ENCODE measurements around the gene TNFRSF14. TPM values are rescaled to one million over a fixed set of nuclear protein-coding genes. Genes with fewer than 3 reads are reported as not detected.

The TNFRSF14 gene
- total RNA-seq, 2 experiments from 2014 or later: 15.7 to 18.5 TPM

DNA sequence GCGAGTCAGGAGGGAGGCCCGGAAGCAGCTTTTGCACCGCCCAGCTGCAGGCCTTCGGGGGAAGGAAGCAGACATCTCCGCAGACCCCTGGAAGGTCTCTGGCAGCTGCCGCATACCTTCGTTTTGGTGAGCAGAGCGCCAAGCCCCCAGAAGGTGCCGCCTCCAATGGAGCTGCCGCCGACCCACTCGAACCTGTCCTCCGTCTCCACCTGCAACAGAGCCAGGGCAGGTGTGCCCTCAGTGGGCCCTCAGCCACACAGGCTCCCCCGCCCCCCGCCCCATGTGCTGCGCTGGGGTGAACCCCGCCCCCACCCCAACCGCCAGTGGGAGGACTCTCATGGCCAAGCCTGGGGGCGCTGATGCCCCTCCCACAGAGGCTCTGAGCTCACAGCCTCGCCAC lies 36.0 kb upstream of the TNFRSF14 start:
- H3K27ac ChIP-seq (ENCODE audit: low read depth, low read length, poor library complexity, severe bottlenecking): no peak overlapping the region
- CTCF ChIA-PET (ENCODE audit: unreplicated experiment): no interaction called here
- peaks cover 57% of the 10 kb centered on the region for H3K36me3 ChIP-seq (ENCODE audit: insufficient read depth, low read length)
- intact Hi-C loops (cut with micrococcal nuclease; ENCODE audit: unreplicated experiment): no loop called here
- POLR2A ChIA-PET: no interaction called here
- TF ChIP-seq EZH2phosphoT487 (IDR thresholded peaks at IDR 0.05; ENCODE audit: borderline replicate concordance, low read depth, low read length): no peak
- TF ChIP-seq, protein P1, sequence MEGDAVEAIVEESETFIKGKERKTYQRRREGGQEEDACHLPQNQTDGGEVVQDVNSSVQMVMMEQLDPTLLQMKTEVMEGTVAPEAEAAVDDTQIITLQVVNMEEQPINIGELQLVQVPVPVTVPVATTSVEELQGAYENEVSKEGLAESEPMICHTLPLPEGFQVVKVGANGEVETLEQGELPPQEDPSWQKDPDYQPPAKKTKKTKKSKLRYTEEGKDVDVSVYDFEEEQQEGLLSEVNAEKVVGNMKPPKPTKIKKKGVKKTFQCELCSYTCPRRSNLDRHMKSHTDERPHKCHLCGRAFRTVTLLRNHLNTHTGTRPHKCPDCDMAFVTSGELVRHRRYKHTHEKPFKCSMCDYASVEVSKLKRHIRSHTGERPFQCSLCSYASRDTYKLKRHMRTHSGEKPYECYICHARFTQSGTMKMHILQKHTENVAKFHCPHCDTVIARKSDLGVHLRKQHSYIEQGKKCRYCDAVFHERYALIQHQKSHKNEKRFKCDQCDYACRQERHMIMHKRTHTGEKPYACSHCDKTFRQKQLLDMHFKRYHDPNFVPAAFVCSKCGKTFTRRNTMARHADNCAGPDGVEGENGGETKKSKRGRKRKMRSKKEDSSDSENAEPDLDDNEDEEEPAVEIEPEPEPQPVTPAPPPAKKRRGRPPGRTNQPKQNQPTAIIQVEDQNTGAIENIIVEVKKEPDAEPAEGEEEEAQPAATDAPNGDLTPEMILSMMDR (conservative IDR thresholded peaks at IDR 0.05; ENCODE audit: low read length): no peak
- H3K79me2 ChIP-seq (ENCODE audit: insufficient read depth, low read depth, low read length): peaks cover 32% of the 10 kb centered on the region
- H3K9me2 ChIP-seq (ENCODE audit: insufficient read depth, low read length): no peaks in the 10 kb centered on the region
- no peak overlapping the region for H2AFZ ChIP-seq (ENCODE audit: low read length)
- no TSS peak for BruUV-seq (replicated peaks)
- H4K20me1 ChIP-seq (ENCODE audit: insufficient read depth, low read length): peaks cover 8% of the 10 kb centered on the region
- DNase-seq (ENCODE audit: low spot score): no peak
- H3K4me3 ChIP-seq (ENCODE audit: low read depth, low read length, poor library complexity, severe bottlenecking): no peak overlapping the region
- no peaks in the 10 kb centered on the region for H3K9me3 ChIP-seq (ENCODE audit: low read length)
- no peak overlapping the region for H3K4me2 ChIP-seq (ENCODE audit: low read length)
- H3K4me1 ChIP-seq (ENCODE audit: insufficient read depth, low read length, poor library complexity, severe bottlenecking): peaks cover 19% of the 10 kb centered on the region

DNA sequence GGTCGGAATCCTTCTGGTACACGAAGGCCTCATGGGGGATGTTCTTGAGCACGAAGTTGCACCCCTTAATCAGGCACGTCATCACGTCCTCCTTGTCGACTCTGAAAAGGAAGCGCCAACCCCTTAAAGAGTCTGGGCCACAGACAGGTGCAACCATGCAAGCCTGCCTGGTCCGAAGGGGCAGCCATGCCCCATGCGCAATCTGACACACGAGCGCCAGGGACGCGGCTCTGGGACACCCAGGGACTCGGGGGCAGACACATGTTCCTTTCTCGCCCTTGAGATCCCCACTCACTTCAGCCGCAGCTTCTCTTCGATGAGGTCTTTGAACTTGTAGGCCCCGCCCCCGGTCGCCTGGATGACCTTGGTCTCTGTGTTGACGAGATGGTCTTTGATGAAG lies 35.4 kb upstream of the TNFRSF14 start:
- Histone ChIP-seq H4K20me1 (ENCODE audit: insufficient read depth, low read length) (peaks cover 13% of the 10 kb centered on the region), H3K4me1 (ENCODE audit: insufficient read depth, low read length, poor library complexity, severe bottlenecking) (peaks cover 20% of the 10 kb centered on the region), H3K4me3 (ENCODE audit: low read depth, low read length, poor library complexity, severe bottlenecking) (no peak overlapping the region), H3K4me2 (ENCODE audit: low read length) (no peak overlapping the region), H3K9me2 (ENCODE audit: insufficient read depth, low read length) (no peaks in the 10 kb centered on the region), H3K9me3 (ENCODE audit: low read length) (no peaks in the 10 kb centered on the region), H3K36me3 (ENCODE audit: insufficient read depth, low read length) (peaks cover 54% of the 10 kb centered on the region), H3K79me2 (ENCODE audit: insufficient read depth, low read depth, low read length) (peaks cover 38% of the 10 kb centered on the region), H3K27ac (ENCODE audit: low read depth, low read length, poor library complexity, severe bottlenecking) (no peak overlapping the region), H2AFZ (ENCODE audit: low read length) (no peak overlapping the region)
- no peak for TF ChIP-seq EZH2phosphoT487 (IDR thresholded peaks at IDR 0.05; ENCODE audit: borderline replicate concordance, low read depth, low read length)
- TF ChIP-seq, protein P1 (conservative IDR thresholded peaks at IDR 0.05; ENCODE audit: low read length): no peak
- BruUV-seq (replicated peaks): no TSS peak
- ChIA-PET POLR2A (no interaction called here), CTCF (ENCODE audit: unreplicated experiment) (no interaction called here)
- no peak for DNase-seq (ENCODE audit: low spot score)
- intact Hi-C loops (cut with micrococcal nuclease; ENCODE audit: unreplicated experiment): no loop called here

DNA sequence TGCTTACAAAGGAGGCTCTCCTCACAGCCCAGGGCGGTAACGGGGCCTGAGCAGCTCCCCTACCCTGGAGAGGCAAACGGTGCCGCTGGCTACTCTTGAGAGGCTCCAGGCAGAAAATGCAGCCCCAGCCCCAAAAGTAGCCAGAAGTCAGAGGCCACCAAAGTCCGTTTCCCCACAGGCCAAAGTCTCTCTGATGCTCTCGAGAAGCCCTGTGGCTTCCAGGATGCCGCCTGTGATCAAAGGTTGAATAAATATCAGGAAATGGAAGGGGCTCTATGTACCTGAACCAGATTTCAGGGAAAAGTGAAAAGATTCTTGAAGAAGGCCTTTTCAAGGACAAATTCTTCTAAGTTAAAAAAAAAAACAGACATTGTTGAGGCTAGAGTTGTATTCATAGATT lies 33.9 kb upstream of the TNFRSF14 start:
- no peak overlapping the region for H2AFZ ChIP-seq (ENCODE audit: low read length)
- CTCF ChIA-PET (ENCODE audit: unreplicated experiment): no interaction called here
- no peak for DNase-seq (ENCODE audit: low spot score)
- no TSS peak for BruUV-seq (replicated peaks)
- H3K4me3 ChIP-seq (ENCODE audit: low read depth, low read length, poor library complexity, severe bottlenecking): no peak overlapping the region
- no peaks in the 10 kb centered on the region for H3K9me3 ChIP-seq (ENCODE audit: low read length)
- no peak overlapping the region for H3K27ac ChIP-seq (ENCODE audit: low read depth, low read length, poor library complexity, severe bottlenecking)
- POLR2A ChIA-PET: no interaction called here
- no peak for TF ChIP-seq EZH2phosphoT487 (IDR thresholded peaks at IDR 0.05; ENCODE audit: borderline replicate concordance, low read depth, low read length)
- TF ChIP-seq, protein P1 (conservative IDR thresholded peaks at IDR 0.05; ENCODE audit: low read length): no peak
- peaks cover 13% of the 10 kb centered on the region for H4K20me1 ChIP-seq (ENCODE audit: insufficient read depth, low read length)
- intact Hi-C loops (cut with micrococcal nuclease; ENCODE audit: unreplicated experiment): no loop called here
- H3K79me2 ChIP-seq (ENCODE audit: insufficient read depth, low read depth, low read length): peaks cover 40% of the 10 kb centered on the region
- H3K4me1 ChIP-seq (ENCODE audit: insufficient read depth, low read length, poor library complexity, severe bottlenecking): peaks cover 26% of the 10 kb centered on the region
- H3K36me3 ChIP-seq (ENCODE audit: insufficient read depth, low read length): peaks cover 43% of the 10 kb centered on the region
- H3K4me2 ChIP-seq (ENCODE audit: low read length): no peak overlapping the region
- H3K9me2 ChIP-seq (ENCODE audit: insufficient read depth, low read length): no peaks in the 10 kb centered on the region
